Tibial nerve (tissue), 4 donors: ENCODE data around the gene IGLL1. TPM values are rescaled to one million over a fixed set of nuclear protein-coding genes. Genes with fewer than 3 reads are reported as not detected.

ENCODE experiments used
- DNase-seq, 2 donors: peaks; one replicate each; pipeline ENCODE4 v3.0.0-alpha.2; 2019; ENCODE audit warnings: low spot score in 2 of 2
- H3K27ac ChIP-seq, 4 donors: fragments of 200-600 bp; sonication (generic) in 3 of 4; one replicate each; pipeline ENCODE4 v1.5.1; 2017 to 2019; ENCODE audit warnings: mild to moderate bottlenecking in 1 of 4
- H3K27me3 ChIP-seq, 2 donors: fragments of 200-600 bp; sonication (generic) in 1 of 2; one replicate each; pipeline versions ENCODE4 v1.5.1 to v1.6.0; 2017 to 2019
- H3K36me3 ChIP-seq, 3 donors: fragments of 200-600 bp; sonication (generic); one replicate each; pipeline ENCODE4 v1.5.1; 2018 to 2019
- H3K4me1 ChIP-seq, 4 donors: fragments of 200-600 bp; sonication (generic) in 3 of 4; one replicate each; pipeline ENCODE4 v1.5.1; 2017 to 2019
- H3K4me3 ChIP-seq, 4 donors: fragments of 200-600 bp; sonication (generic) in 3 of 4; one replicate each; pipeline ENCODE4 v1.5.1; 2017 to 2019; ENCODE audit warnings: mild to moderate bottlenecking in 1 of 4, moderate library complexity in 1 of 4
- H3K9me3 ChIP-seq, 4 donors: fragments of 200-600 bp; sonication (generic) in 3 of 4; one replicate each; pipeline ENCODE4 v1.5.1; 2017 to 2019
- EP300 ChIP-seq, 2 donors: sonication (generic); formaldehyde crosslinking; IDR thresholded peaks; one replicate each; pipeline ENCODE4 v1.6.1; 2017; ENCODE audit warnings: antibody characterized with exemption in 2 of 2, mild to moderate bottlenecking in 1 of 2
- POLR2A ChIP-seq, 2 donors: fragments of 450-650 bp; IDR thresholded peaks; one replicate each; pipeline ENCODE4 v1.6.1; 2017; ENCODE audit warnings: antibody characterized with exemption in 2 of 2, mild to moderate bottlenecking in 2 of 2, moderate library complexity in 2 of 2
- WGBS, 2 donors: methylation state at CpG; one replicate each; pipeline ENCODE4 v1.1.5; 2018; 5-methylcytosine and 5-hydroxymethylcytosine counted together
- total RNA-seq, 4 donors: library from RNA; depleted of rRNA; stranded (reverse); fragments of >200 nt; gene quantifications; one replicate each; pipeline ENCODE4 v1.1.0, GENCODE V29; 2016
- TF ChIP-seq, protein P1 (sequence below), 5 experiments: fragments of 200-600 bp in 3 of 5; fragments of 450-650 bp in 2 of 5; sonication (generic) in 3 of 5; IDR thresholded peaks; one replicate each; pipeline ENCODE4 v1.5.1; 2016 to 2019; ENCODE audit warnings: antibody characterized with exemption in 5 of 5, mild to moderate bottlenecking in 3 of 5, moderate library complexity in 2 of 5

Gene IGLL1
- total RNA-seq, 4 donors from 2014 or later, result not detected

DNA sequence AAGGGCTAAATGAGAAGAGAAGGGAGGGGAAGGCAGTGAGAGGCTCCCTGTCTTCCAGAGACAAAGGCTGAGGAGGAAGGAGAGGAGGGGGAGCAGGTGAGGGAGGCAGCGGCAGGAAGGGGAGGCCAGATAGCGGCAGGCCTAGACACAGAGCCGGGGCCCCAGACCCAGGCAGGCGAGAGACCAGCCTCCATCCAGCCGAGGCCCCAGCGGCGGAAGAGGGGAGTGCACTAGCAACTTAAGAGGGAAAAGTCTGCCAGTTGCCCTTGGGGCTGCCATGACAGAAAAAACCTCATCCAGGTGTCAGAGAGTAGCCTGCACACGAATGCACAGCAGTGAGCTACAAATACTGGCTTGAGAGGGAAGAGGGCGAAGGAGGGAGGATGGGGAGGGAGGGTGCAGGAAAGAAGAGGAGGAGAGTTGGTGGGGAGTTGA, 46.7 kb downstream of the IGLL1 start:
- H3K36me3 ChIP-seq, result no peaks in the 10 kb centered on the region
- no peak overlapping the region for H3K4me3 ChIP-seq
- TF ChIP-seq, protein P1, sequence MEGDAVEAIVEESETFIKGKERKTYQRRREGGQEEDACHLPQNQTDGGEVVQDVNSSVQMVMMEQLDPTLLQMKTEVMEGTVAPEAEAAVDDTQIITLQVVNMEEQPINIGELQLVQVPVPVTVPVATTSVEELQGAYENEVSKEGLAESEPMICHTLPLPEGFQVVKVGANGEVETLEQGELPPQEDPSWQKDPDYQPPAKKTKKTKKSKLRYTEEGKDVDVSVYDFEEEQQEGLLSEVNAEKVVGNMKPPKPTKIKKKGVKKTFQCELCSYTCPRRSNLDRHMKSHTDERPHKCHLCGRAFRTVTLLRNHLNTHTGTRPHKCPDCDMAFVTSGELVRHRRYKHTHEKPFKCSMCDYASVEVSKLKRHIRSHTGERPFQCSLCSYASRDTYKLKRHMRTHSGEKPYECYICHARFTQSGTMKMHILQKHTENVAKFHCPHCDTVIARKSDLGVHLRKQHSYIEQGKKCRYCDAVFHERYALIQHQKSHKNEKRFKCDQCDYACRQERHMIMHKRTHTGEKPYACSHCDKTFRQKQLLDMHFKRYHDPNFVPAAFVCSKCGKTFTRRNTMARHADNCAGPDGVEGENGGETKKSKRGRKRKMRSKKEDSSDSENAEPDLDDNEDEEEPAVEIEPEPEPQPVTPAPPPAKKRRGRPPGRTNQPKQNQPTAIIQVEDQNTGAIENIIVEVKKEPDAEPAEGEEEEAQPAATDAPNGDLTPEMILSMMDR (IDR thresholded peaks at IDR 0.05), result peak in 3 of 5 experiments; percentile 15 to 38 (median 29)
- TF ChIP-seq EP300 (IDR thresholded peaks at IDR 0.05), result no peak
- TF ChIP-seq POLR2A (IDR thresholded peaks at IDR 0.05), result no peak
- H3K9me3 ChIP-seq, result no peaks in the 10 kb centered on the region
- peaks cover 0 to 32% (median 3%) of the 10 kb centered on the region in 4 donors for H3K4me1 ChIP-seq
- 52 to 55% methylated on average over 8 to 9 of the region's 9 CpGs for WGBS, 2 donors
- no peaks in the 10 kb centered on the region for H3K27me3 ChIP-seq
- no peak overlapping the region for H3K27ac ChIP-seq
- no peak for DNase-seq

DNA sequence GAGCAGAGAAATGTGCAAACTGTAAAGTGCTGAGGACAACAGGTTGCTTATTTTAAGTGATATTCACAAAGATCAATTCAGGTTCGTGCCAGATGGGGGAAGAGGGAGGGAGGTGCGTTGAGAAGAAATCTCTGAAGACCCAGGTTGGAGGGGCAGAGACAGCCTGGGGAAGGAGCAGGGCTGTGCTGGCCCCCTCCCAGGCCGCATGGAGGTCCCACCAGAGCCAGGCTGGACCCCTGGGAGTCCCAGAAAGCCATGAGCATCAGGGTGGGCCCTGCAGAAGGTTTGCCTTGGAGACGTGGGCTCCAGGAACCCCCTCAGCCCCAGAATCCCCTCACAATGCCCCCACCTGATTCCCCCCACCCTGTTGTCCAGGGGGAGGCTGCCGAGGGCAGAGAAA, 47.4 kb downstream of the IGLL1 start:
- no peak for DNase-seq
- Histone ChIP-seq H3K36me3 (no peaks in the 10 kb centered on the region), H3K27me3 (no peaks in the 10 kb centered on the region), H3K4me3 (no peak overlapping the region), H3K9me3 (no peaks in the 10 kb centered on the region), H3K27ac (no peak overlapping the region), H3K4me1 (peaks cover 0 to 31% (median under 1%) of the 10 kb centered on the region in 4 donors)
- TF ChIP-seq, protein P1 (IDR thresholded peaks at IDR 0.05), result no peak
- TF ChIP-seq EP300 (IDR thresholded peaks at IDR 0.05) (no peak), POLR2A (IDR thresholded peaks at IDR 0.05) (no peak)
- 81 to 83% methylated on average over 5 of the region's 5 CpGs for WGBS, 2 donors

DNA sequence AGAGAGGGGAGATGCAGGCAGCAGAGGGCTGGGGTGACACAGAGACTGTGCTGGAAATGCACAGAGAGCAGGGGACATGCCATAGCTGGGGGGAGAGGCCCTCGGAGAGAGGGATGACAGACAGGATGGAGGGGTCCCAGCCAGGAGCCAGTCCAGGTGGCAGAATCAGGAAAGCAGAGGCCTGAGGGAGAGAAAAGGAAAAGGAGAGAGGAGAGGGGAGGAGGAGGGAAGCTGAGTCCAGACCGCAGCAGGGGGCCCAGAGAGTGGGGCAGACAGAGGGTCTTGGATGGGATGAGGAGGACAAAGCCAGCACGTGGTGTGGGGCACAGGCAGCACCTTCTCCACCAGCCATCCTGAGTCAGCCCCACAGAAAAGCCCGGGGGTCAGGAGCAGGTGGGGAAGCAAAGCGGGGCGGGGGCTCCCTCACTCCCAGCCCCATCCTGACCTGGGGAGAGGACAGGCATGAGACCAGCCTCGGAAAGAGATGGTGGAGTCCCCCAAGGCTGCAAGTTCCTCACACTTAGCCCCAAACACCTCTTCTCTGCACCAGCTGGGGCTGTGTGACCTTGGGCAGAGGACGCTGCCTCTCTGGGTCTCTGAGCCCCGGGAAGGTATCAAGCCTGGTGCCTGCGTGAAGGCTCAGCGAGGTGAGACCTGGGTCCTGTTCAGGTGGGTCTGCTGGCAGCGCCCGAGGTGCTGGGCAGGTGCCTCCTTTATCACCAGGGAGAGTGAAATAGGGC, 48.0 kb downstream of the IGLL1 start:
- Histone ChIP-seq H3K4me3 (no peak overlapping the region), H3K9me3 (no peaks in the 10 kb centered on the region), H3K4me1 (peaks cover 0 to 29% (median 0%) of the 10 kb centered on the region in 4 donors), H3K27me3 (no peaks in the 10 kb centered on the region), H3K36me3 (no peaks in the 10 kb centered on the region), H3K27ac (no peak overlapping the region)
- DNase-seq, result no peak
- TF ChIP-seq POLR2A (IDR thresholded peaks at IDR 0.05) (no peak), EP300 (IDR thresholded peaks at IDR 0.05) (no peak)
- TF ChIP-seq, protein P1 (IDR thresholded peaks at IDR 0.05), result no peak
- 78 to 79% methylated on average over 13 of the region's 13 CpGs for WGBS, 2 donors

DNA sequence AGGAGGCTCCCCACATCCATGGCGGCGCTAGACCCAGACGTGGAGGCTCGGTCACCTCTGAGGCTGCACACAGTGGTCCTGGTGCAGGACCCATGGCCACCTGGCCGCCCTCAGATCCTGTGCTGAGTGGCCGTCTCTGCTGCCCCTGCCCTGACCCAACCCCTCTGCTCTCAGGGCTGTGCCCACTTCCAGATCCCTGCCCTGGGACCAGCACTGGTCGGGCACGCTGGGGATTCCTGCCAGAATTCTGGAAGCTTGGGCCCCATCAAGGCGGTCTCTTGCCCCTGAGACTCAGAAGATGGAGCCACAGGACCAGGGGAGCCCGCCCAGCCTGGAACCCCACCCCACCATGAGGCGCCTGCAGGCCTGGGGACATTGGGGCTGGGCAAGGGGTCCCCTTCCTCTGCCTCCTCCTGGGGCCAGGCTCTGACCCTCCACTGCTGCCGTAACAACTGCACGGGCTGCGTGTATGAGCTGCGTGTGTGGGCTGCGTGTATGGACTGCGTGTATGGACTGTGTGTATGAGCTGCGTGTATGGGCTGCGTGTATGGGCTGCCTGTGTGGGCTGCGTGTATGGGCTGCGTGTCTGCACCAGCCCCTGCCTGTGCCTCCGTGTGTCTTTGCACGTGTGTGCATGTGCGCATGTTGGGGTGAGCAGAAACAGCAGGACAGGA, 48.7 kb downstream of the IGLL1 start:
- Histone ChIP-seq H3K9me3 (no peaks in the 10 kb centered on the region), H3K36me3 (no peaks in the 10 kb centered on the region), H3K27me3 (no peaks in the 10 kb centered on the region), H3K27ac (no peak overlapping the region), H3K4me1 (peaks cover 0 to 32% (median 0%) of the 10 kb centered on the region in 4 donors), H3K4me3 (no peak overlapping the region)
- TF ChIP-seq EP300 (IDR thresholded peaks at IDR 0.05) (no peak), POLR2A (IDR thresholded peaks at IDR 0.05) (no peak)
- TF ChIP-seq, protein P1 (IDR thresholded peaks at IDR 0.05), result no peak
- no peak for DNase-seq
- WGBS, 2 donors, result 86 to 87% methylated on average over 18 of the region's 24 CpGs

DNA sequence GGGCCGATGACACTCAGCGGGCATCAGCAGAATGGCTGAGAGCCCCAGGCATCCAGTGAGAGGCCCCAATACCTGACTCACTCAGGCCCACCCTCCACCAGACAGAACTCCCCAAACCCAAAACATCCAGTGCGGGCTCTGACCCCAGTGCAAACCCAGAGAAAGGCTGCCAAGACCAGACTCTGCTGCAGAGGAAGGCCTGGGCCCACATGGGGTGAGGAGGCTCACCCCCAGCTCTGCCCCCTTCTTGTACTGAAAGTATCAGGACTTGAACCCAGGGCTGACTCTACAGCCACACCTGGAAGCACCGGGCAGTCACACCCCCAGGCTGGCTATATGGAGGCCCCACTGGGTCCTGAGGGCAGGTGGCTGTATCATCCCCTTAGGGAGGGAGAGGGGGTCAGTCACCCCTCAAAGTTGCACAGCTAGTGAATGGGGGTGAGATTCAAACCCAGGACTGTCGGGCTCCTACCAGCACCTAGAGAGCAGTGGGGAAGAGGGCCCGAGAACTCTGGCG, 49.3 kb downstream of the IGLL1 start:
- TF ChIP-seq POLR2A (IDR thresholded peaks at IDR 0.05) (no peak), EP300 (IDR thresholded peaks at IDR 0.05) (no peak)
- TF ChIP-seq, protein P1 (IDR thresholded peaks at IDR 0.05), result no peak
- Histone ChIP-seq H3K36me3 (no peaks in the 10 kb centered on the region), H3K4me1 (peaks cover 0 to 32% (median 0%) of the 10 kb centered on the region in 4 donors), H3K27ac (no peak overlapping the region), H3K9me3 (no peaks in the 10 kb centered on the region), H3K4me3 (no peak overlapping the region), H3K27me3 (no peaks in the 10 kb centered on the region)
- WGBS, 2 donors, result 97 to 98% methylated on average over 5 to 6 of the region's 7 CpGs
- DNase-seq, result no peak
